ENCODE data around the gene ASMT. TPM values are rescaled to one million over a fixed set of nuclear protein-coding genes. Genes with fewer than 3 reads are reported as not detected.

ASMT gene
- total and polyA plus RNA-seq, 2 donors (not counting 1 experiment from before 2014, with no cell fraction given): not detected

GRCh38 chrX:1591863-1592469 is 22.9 kb upstream of the ASMT start:
- H3K4me1 ChIP-seq (ENCODE audit: control insufficient read depth, extremely low read depth, insufficient read depth, low read length): no peaks in the 10 kb centered on the region
- no peaks in the 10 kb centered on the region for H4K20me1 ChIP-seq (ENCODE audit: control insufficient read depth, extremely low read depth, insufficient read depth, low read length)
- TF ChIP-seq, protein P1, sequence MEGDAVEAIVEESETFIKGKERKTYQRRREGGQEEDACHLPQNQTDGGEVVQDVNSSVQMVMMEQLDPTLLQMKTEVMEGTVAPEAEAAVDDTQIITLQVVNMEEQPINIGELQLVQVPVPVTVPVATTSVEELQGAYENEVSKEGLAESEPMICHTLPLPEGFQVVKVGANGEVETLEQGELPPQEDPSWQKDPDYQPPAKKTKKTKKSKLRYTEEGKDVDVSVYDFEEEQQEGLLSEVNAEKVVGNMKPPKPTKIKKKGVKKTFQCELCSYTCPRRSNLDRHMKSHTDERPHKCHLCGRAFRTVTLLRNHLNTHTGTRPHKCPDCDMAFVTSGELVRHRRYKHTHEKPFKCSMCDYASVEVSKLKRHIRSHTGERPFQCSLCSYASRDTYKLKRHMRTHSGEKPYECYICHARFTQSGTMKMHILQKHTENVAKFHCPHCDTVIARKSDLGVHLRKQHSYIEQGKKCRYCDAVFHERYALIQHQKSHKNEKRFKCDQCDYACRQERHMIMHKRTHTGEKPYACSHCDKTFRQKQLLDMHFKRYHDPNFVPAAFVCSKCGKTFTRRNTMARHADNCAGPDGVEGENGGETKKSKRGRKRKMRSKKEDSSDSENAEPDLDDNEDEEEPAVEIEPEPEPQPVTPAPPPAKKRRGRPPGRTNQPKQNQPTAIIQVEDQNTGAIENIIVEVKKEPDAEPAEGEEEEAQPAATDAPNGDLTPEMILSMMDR (conservative IDR thresholded peaks at IDR 0.05 in 1 of 2, IDR thresholded peaks at IDR 0.05 in 1 of 2; ENCODE audit: low read depth in 1 of 2, low read length in 2 of 2): no peak
- no peak for TF ChIP-seq EZH2 (IDR thresholded peaks at IDR 0.05; ENCODE audit: low read length, missing control alignments)
- no peaks in the 10 kb centered on the region for H3K9me3 ChIP-seq (ENCODE audit: control insufficient read depth, insufficient read depth, low read depth, low read length)
- peak overlapping the region; percentile 80 for H3K27ac ChIP-seq (ENCODE audit: insufficient read depth, low read length)
- peak in 1 of 2 donors; percentile 13 for DNase-seq (ENCODE audit: low read depth in 2 of 2)
- peaks cover 18% of the 10 kb centered on the region for H3K36me3 ChIP-seq (ENCODE audit: control insufficient read depth, insufficient read depth, low read length)
- H3K4me3 ChIP-seq (replicated peaks in 1 of 4; ENCODE audit: control extremely low read depth in 1 of 4, insufficient read depth in 1 of 4, low read depth in 3 of 4, low read length in 4 of 4): peak overlapping the region; percentile 75 to 85 (median 79)
- H3K79me2 ChIP-seq (ENCODE audit: control insufficient read depth, insufficient read depth, low read length): peaks cover 41% of the 10 kb centered on the region
- no peak overlapping the region for H2AFZ ChIP-seq (ENCODE audit: low read length)
- H3K9ac ChIP-seq (ENCODE audit: insufficient read depth, low read length): peak overlapping the region; percentile 83
- peak overlapping the region; percentile 94 for H3K4me2 ChIP-seq (ENCODE audit: extremely low read depth, insufficient read depth, low read length)
- H3K27me3 ChIP-seq (ENCODE audit: control insufficient read depth, insufficient read depth, low read length): no peaks in the 10 kb centered on the region

DNA sequence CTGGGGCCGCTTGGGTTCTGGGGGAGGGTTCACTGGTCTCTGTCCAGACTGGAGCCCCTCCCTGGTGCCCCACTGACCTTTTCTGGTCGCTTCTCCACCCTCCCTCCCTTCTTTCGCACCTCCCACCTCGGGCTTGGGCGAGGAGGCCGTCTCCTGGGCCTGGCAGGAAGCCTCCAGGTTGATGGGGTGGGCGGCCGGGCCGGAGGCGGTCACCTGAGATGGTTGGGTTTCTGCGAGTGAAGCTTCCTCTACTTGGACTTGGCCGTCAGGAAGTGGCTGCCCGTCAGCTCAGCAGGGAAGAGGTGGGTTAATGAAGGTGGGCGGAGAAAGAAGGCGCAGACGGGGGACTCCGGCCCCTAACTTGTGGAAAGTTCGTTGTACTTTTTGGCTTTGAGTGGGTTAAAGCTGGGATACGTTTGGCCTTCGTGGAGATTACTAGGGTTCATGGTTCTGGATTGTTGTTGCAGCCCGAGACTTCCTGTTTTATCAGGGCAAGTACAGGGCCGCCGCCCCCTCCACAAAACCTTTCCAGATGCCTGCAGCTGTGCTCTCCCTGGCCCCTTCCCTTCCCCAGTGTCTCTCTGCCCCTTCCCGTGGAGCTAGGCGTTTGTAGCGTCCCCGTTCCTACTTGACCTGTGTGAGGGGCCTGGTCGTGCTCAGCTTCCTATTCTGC is 22.3 kb upstream of the ASMT start:
- Histone ChIP-seq H3K4me3 (replicated peaks in 1 of 4; ENCODE audit: control extremely low read depth in 1 of 4, insufficient read depth in 1 of 4, low read depth in 3 of 4, low read length in 4 of 4) (peak overlapping the region; percentile 75 to 85 (median 79)), H3K4me2 (ENCODE audit: extremely low read depth, insufficient read depth, low read length) (peak overlapping the region; percentile 94), H3K9me3 (ENCODE audit: control insufficient read depth, insufficient read depth, low read depth, low read length) (no peaks in the 10 kb centered on the region), H4K20me1 (ENCODE audit: control insufficient read depth, extremely low read depth, insufficient read depth, low read length) (no peaks in the 10 kb centered on the region), H3K36me3 (ENCODE audit: control insufficient read depth, insufficient read depth, low read length) (peaks cover 23% of the 10 kb centered on the region), H3K9ac (ENCODE audit: insufficient read depth, low read length) (peak overlapping the region; percentile 83), H3K79me2 (ENCODE audit: control insufficient read depth, insufficient read depth, low read length) (peaks cover 46% of the 10 kb centered on the region), H3K4me1 (ENCODE audit: control insufficient read depth, extremely low read depth, insufficient read depth, low read length) (no peaks in the 10 kb centered on the region), H3K27me3 (ENCODE audit: control insufficient read depth, insufficient read depth, low read length) (no peaks in the 10 kb centered on the region), H3K27ac (ENCODE audit: insufficient read depth, low read length) (peak overlapping the region; percentile 80), H2AFZ (ENCODE audit: low read length) (no peak overlapping the region)
- DNase-seq (ENCODE audit: low read depth in 2 of 2): peak; percentile 12 to 22
- TF ChIP-seq EZH2 (IDR thresholded peaks at IDR 0.05; ENCODE audit: low read length, missing control alignments): no peak
- TF ChIP-seq, protein P1 (conservative IDR thresholded peaks at IDR 0.05 in 1 of 2, IDR thresholded peaks at IDR 0.05 in 1 of 2; ENCODE audit: low read depth in 1 of 2, low read length in 2 of 2): no peak

Measured in fibroblast of lung (primary cell).